Gastroesophageal sphincter (tissue), 3 donors: ENCODE results near the gene CNGB1.

Experiments
- EP300 ChIP-seq: sonication (generic); formaldehyde crosslinking; IDR thresholded peaks from one replicate; pipeline ENCODE4 v1.6.1; 2017; ENCODE audit warnings: antibody characterized with exemption, mild to moderate bottlenecking
- POLR2A ChIP-seq, 2 donors: fragments of 450-650 bp; IDR thresholded peaks; one replicate each; pipeline ENCODE4 v1.6.1; 2017; ENCODE audit warnings: antibody characterized with exemption in 2 of 2, mild to moderate bottlenecking in 2 of 2, moderate library complexity in 1 of 2
- POLR2AphosphoS5 ChIP-seq: sonication (generic); formaldehyde crosslinking; IDR thresholded peaks from one replicate; pipeline ENCODE4 v1.6.1; 2017; ENCODE audit warnings: antibody characterized with exemption
- TF ChIP-seq, protein P1 (sequence below), 4 experiments: fragments of 200-600 bp in 2 of 4; fragments of 450-650 bp in 2 of 4; sonication (generic) in 1 of 4; IDR thresholded peaks; one replicate each; pipeline ENCODE4 v1.5.1; 2017 to 2019; ENCODE audit warnings: antibody characterized with exemption in 4 of 4, mild to moderate bottlenecking in 2 of 4, moderate library complexity in 2 of 4

DNA sequence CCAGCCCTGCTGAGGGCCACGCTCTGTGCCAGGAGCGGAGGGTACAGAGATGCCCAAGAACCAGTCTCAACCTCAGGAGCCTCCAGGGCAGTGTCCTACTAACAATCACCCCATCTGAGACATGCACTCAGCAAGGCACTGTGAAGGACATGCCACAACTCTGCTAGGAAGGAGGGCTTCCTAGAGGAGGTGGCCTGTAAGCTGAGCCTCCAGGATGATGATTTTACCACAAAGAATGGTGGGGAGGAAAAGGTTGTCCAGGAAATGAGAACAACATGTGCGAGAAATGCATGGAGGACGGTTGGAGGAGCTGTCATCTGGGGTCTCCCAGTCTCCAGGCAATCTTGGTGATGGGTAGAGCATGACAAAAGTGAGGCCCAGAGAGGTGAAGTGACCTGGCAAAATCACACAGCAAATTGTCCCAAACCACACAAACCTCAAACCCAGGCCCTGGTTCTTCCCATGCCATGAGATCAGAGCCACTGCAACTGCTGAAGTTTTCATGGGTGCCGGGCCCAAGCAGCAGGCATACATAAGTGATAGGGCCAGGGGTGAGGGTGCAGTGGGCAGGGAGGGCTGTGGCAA is 30.5 kb downstream of the CNGB1 start:
- TF ChIP-seq POLR2A (IDR thresholded peaks at IDR 0.05) (no peak), EP300 (no peak), POLR2AphosphoS5 (no peak)
- TF ChIP-seq, protein P1, sequence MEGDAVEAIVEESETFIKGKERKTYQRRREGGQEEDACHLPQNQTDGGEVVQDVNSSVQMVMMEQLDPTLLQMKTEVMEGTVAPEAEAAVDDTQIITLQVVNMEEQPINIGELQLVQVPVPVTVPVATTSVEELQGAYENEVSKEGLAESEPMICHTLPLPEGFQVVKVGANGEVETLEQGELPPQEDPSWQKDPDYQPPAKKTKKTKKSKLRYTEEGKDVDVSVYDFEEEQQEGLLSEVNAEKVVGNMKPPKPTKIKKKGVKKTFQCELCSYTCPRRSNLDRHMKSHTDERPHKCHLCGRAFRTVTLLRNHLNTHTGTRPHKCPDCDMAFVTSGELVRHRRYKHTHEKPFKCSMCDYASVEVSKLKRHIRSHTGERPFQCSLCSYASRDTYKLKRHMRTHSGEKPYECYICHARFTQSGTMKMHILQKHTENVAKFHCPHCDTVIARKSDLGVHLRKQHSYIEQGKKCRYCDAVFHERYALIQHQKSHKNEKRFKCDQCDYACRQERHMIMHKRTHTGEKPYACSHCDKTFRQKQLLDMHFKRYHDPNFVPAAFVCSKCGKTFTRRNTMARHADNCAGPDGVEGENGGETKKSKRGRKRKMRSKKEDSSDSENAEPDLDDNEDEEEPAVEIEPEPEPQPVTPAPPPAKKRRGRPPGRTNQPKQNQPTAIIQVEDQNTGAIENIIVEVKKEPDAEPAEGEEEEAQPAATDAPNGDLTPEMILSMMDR (IDR thresholded peaks at IDR 0.05): no peak
